Measurements from ENCODE around the gene TTC28.

TTC28 gene

GRCh38 chr22:27937453-27937852 is 742.2 kb downstream of the TTC28 start:
- no peak for DNase-seq

- DNase-seq = no peak
Observed at GRCh38 chr22:27935897-27936296, 743.7 kb downstream of the TTC28 start.

- DNase-seq = no peak
Observed at GRCh38 chr22:27934069-27934468, 745.6 kb downstream of the TTC28 start.

GRCh38 chr22:27933186-27933983 is 746.3 kb downstream of the TTC28 start:
- no peak for DNase-seq

- DNase-seq = no peak
Observed at GRCh38 chr22:27930331-27931060, 749.1 kb downstream of the TTC28 start.
